GM12801 (cell line): ENCODE measurements around the gene SPATA31D3.
"Not testable (repeated sequence)": the region's sequence is repeated elsewhere in the genome, so short reads cannot be mapped to it uniquely, and the experiment has no call there.

Experiments used
- CTCF ChIP-seq: IDR thresholded peaks from one replicate; pipeline ENCODE4 v1.5.1; 2011; ENCODE audit warnings: control low read depth; ENCODE audit not compliant: insufficient read length; ENCODE audit errors: extremely low read depth

The SPATA31D3 gene

GRCh38 chr9:81912135-81912534 lies 31.2 kb upstream of the SPATA31D3 start:
- no peak for TF ChIP-seq CTCF

GRCh38 chr9:81915801-81916505 lies 27.3 kb upstream of the SPATA31D3 start:
- TF ChIP-seq CTCF = no peak

DNA sequence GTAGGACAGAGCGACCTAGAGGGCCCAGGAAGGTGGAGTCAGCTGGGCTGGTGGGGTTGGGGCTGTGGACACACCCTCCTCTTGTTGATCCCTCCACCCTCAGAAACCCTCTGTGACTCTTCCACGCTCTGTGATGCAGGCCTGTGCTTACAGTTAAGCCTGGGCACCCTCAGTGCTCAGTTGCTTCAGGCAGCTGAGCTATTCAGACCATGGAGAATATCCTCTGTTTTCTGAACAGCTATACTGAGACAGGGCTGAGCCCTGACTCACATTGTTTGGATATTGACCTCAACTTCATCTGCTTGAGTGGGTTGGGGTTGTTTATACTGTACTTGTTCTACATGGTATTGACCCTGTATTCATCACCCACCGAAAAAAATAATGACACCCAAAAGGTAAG lies 15.0 kb upstream of the SPATA31D3 start, which contains the start of gene SPATA31D4:
SPATA31D4 (plus strand) TSS at position 124 of the 400 bp plus-strand sequence; CDS start at position 210, 86 bp downstream.
- not testable (repeated sequence) for TF ChIP-seq CTCF

GRCh38 chr9:81953096-81953495 lies 9.8 kb downstream of the SPATA31D3 start:
- no peak for TF ChIP-seq CTCF

GRCh38 chr9:81955625-81956024 lies 12.3 kb downstream of the SPATA31D3 start:
- no peak for TF ChIP-seq CTCF

DNA sequence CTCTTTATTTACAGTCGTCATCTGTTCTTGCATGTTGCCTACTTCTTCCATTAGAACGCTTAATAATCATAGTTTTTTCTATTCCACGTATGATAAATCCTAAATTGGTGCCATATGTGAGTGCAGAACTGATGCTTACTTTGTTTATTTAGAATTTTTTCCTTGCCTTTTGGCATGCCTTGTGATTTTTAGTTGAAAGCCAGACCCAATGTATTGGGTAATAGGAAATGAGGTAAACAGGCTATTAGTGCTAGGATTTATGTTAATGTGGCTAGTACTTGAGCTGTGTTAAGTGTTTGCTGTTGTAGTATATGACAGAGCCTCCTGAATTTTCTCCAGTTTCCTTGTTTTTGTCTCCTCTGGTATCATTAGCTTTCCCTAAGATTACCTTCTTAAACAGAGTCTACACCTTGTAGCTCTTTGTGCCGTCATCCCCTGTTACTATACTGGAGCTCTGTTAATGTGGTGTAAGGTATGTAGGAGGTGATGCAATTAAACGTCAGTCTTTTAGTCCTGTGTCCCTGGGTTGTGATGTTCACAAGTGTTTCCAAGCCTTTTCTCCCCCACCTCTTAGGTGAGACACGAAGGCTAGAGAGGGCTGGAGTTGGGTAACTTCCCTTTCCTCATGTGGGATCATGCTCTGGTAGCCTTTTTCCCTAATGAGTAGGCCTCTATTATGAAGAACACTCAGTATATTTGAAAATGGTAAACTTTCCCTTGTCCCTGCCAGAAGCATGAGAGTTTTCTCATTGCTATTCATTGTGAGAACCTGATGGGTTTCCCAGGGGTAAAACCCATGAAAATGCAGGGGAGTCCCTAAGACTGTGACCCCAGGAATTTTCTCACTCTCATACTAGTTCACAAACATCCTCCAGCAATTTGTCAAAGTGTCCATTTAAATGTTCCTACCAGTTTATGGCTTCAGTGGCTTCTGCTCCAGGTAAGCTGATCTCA lies 21.2 kb downstream of the SPATA31D3 start:
- TF ChIP-seq CTCF = no peak

GRCh38 chr9:81968026-81968425 lies 24.7 kb downstream of the SPATA31D3 start:
- no peak for TF ChIP-seq CTCF
